Neuron (in vitro differentiated cells): ENCODE results near the gene ADGRA1.
A peak's percentile ranks its signal among the peaks of the same experiment; 100 is the strongest.

Experiments used
- H2AFZ ChIP-seq: one replicate; pipeline ENCODE4 v1.6.1; 2013; ENCODE audit warnings: low read depth, mild to moderate bottlenecking, inconsistent platforms, low read length, moderate library complexity
- H3K27me3 ChIP-seq: one replicate; pipeline ENCODE4 v1.6.1; 2013; ENCODE audit warnings: low read length; ENCODE audit not compliant: insufficient read depth
- H3K36me3 ChIP-seq: one replicate; pipeline ENCODE4 v1.6.1; 2013; ENCODE audit warnings: low read length; ENCODE audit not compliant: insufficient read depth
- H3K4me1 ChIP-seq: one replicate; pipeline ENCODE4 v1.6.1; 2013; ENCODE audit warnings: low read length; ENCODE audit not compliant: insufficient read depth
- H3K4me3 ChIP-seq: 2 replicates; pipeline ENCODE4 v1.5.1; 2013; ENCODE audit warnings: mild to moderate bottlenecking, low read length, moderate library complexity
- H3K9me3 ChIP-seq: one replicate; pipeline ENCODE4 v1.6.1; 2013; ENCODE audit warnings: low read length

ADGRA1 gene

GRCh38 chr10:133086247-133086646 lies 1.5 kb upstream of the ADGRA1 start:
- peaks cover 38% of the 10 kb centered on the region for H3K4me1 ChIP-seq
- H3K27me3 ChIP-seq = peaks cover 24% of the 10 kb centered on the region
- H3K9me3 ChIP-seq = peaks cover under 1% of the 10 kb centered on the region

GRCh38 chr10:133087045-133087678 lies 562 bp upstream of the ADGRA1 start:
- peaks cover 38% of the 10 kb centered on the region for H3K4me1 ChIP-seq
- H3K4me3 ChIP-seq = peak overlapping the region; percentile 41
- no peak overlapping the region for H2AFZ ChIP-seq
- H3K9me3 ChIP-seq = no peaks in the 10 kb centered on the region
- no peaks in the 10 kb centered on the region for H3K36me3 ChIP-seq
- peaks cover 24% of the 10 kb centered on the region for H3K27me3 ChIP-seq

More at GRCh38 chr10:133086247-133086646, 1.5 kb upstream of the ADGRA1 start:
- H3K4me3 ChIP-seq = no peak overlapping the region
- no peak overlapping the region for H2AFZ ChIP-seq
- no peaks in the 10 kb centered on the region for H3K36me3 ChIP-seq

- Histone ChIP-seq H3K36me3 (no peaks in the 10 kb centered on the region), H3K9me3 (peaks cover 2% of the 10 kb centered on the region), H3K27me3 (peaks cover 32% of the 10 kb centered on the region), H2AFZ (no peak overlapping the region), H3K4me1 (peaks cover 38% of the 10 kb centered on the region), H3K4me3 (peak overlapping the region; percentile 41)
Observed at GRCh38 chr10:133088179-133088955, 643 bp downstream of the ADGRA1 start.

- Histone ChIP-seq H2AFZ (no peak overlapping the region), H3K36me3 (no peaks in the 10 kb centered on the region), H3K27me3 (peaks cover 33% of the 10 kb centered on the region), H3K9me3 (peaks cover 7% of the 10 kb centered on the region), H3K4me3 (no peak overlapping the region), H3K4me1 (peaks cover 38% of the 10 kb centered on the region)
Observed at GRCh38 chr10:133088956-133089800, 1.5 kb downstream of the ADGRA1 start.

- H3K4me3 ChIP-seq = no peak overlapping the region
- H3K36me3 ChIP-seq = no peaks in the 10 kb centered on the region
- no peak overlapping the region for H2AFZ ChIP-seq
- H3K9me3 ChIP-seq = peaks cover 7% of the 10 kb centered on the region
- H3K27me3 ChIP-seq = peaks cover 32% of the 10 kb centered on the region
- peaks cover 38% of the 10 kb centered on the region for H3K4me1 ChIP-seq
Observed at GRCh38 chr10:133090101-133090500, 2.4 kb downstream of the ADGRA1 start.

- Histone ChIP-seq H3K9me3 (peaks cover 7% of the 10 kb centered on the region), H3K27me3 (peaks cover 37% of the 10 kb centered on the region), H3K4me3 (no peak overlapping the region), H3K4me1 (peaks cover 38% of the 10 kb centered on the region), H2AFZ (no peak overlapping the region), H3K36me3 (no peaks in the 10 kb centered on the region)
Observed at GRCh38 chr10:133090654-133091053, 2.9 kb downstream of the ADGRA1 start.

GRCh38 chr10:133091316-133091715 lies 3.6 kb downstream of the ADGRA1 start:
- H2AFZ ChIP-seq = no peak overlapping the region
- H3K4me3 ChIP-seq = no peak overlapping the region
- no peaks in the 10 kb centered on the region for H3K36me3 ChIP-seq
- peaks cover 7% of the 10 kb centered on the region for H3K9me3 ChIP-seq
- peaks cover 38% of the 10 kb centered on the region for H3K4me1 ChIP-seq
- peaks cover 40% of the 10 kb centered on the region for H3K27me3 ChIP-seq

- H3K9me3 ChIP-seq = peaks cover 8% of the 10 kb centered on the region
- H3K4me1 ChIP-seq = peaks cover 27% of the 10 kb centered on the region
- peaks cover 39% of the 10 kb centered on the region for H3K27me3 ChIP-seq
- H2AFZ ChIP-seq = no peak overlapping the region
- no peaks in the 10 kb centered on the region for H3K36me3 ChIP-seq
- H3K4me3 ChIP-seq = no peak overlapping the region
Observed at GRCh38 chr10:133093291-133093690, 5.6 kb downstream of the ADGRA1 start.

GRCh38 chr10:133094286-133094685 lies 6.6 kb downstream of the ADGRA1 start:
- Histone ChIP-seq H3K4me3 (no peak overlapping the region), H3K4me1 (peaks cover 18% of the 10 kb centered on the region), H3K27me3 (peaks cover 39% of the 10 kb centered on the region), H2AFZ (no peak overlapping the region), H3K9me3 (peaks cover 8% of the 10 kb centered on the region), H3K36me3 (no peaks in the 10 kb centered on the region)

- Histone ChIP-seq H3K27me3 (peaks cover 39% of the 10 kb centered on the region), H3K4me1 (peaks cover 13% of the 10 kb centered on the region), H2AFZ (no peak overlapping the region), H3K4me3 (no peak overlapping the region), H3K36me3 (no peaks in the 10 kb centered on the region), H3K9me3 (peaks cover 8% of the 10 kb centered on the region)
Observed at GRCh38 chr10:133094866-133095265, 7.1 kb downstream of the ADGRA1 start.

- no peak overlapping the region for H2AFZ ChIP-seq
- H3K4me3 ChIP-seq = no peak overlapping the region
- peaks cover 8% of the 10 kb centered on the region for H3K9me3 ChIP-seq
- H3K27me3 ChIP-seq = peaks cover 39% of the 10 kb centered on the region
- H3K36me3 ChIP-seq = no peaks in the 10 kb centered on the region
- H3K4me1 ChIP-seq = peaks cover 7% of the 10 kb centered on the region
Observed at GRCh38 chr10:133095586-133095985, 7.9 kb downstream of the ADGRA1 start.

- Histone ChIP-seq H3K9me3 (peaks cover 8% of the 10 kb centered on the region), H2AFZ (no peak overlapping the region), H3K4me1 (peaks cover 12% of the 10 kb centered on the region), H3K27me3 (peaks cover 39% of the 10 kb centered on the region), H3K4me3 (no peak overlapping the region), H3K36me3 (no peaks in the 10 kb centered on the region)
Observed at GRCh38 chr10:133096616-133097269, 9.0 kb downstream of the ADGRA1 start.
